Suprapubic skin (tissue), 4 donors: ENCODE data around the gene CTNNA2. TPM values are rescaled to one million over a fixed set of nuclear protein-coding genes. Genes with fewer than 3 reads are reported as not detected.

Source experiments
- DNase-seq, 2 donors: peaks; one replicate each; pipeline ENCODE4 v3.0.0-alpha.2; 2019; ENCODE audit warnings: low spot score in 2 of 2
- H3K27ac ChIP-seq: fragments of 200-600 bp; sonication (generic); one replicate; pipeline ENCODE4 v1.5.1; 2019
- H3K27me3 ChIP-seq: fragments of 200-600 bp; sonication (generic); one replicate; pipeline ENCODE4 v1.5.1; 2019
- H3K36me3 ChIP-seq: fragments of 200-600 bp; sonication (generic); one replicate; pipeline ENCODE4 v1.5.1; 2019
- H3K4me1 ChIP-seq: fragments of 200-600 bp; sonication (generic); one replicate; pipeline ENCODE4 v1.5.1; 2019
- H3K4me3 ChIP-seq: fragments of 200-600 bp; sonication (generic); one replicate; pipeline ENCODE4 v1.5.1; 2019; ENCODE audit warnings: mild to moderate bottlenecking
- H3K9me3 ChIP-seq: fragments of 200-600 bp; sonication (generic); one replicate; pipeline ENCODE4 v1.5.1; 2019
- EP300 ChIP-seq: sonication (generic); formaldehyde crosslinking; IDR thresholded peaks from one replicate; pipeline ENCODE4 v1.6.1; 2017; ENCODE audit warnings: antibody characterized with exemption
- POLR2A ChIP-seq, 2 donors: fragments of 450-650 bp; IDR thresholded peaks; one replicate each; pipeline ENCODE4 v1.6.1; 2017; ENCODE audit warnings: antibody characterized with exemption in 2 of 2, mild to moderate bottlenecking in 2 of 2, moderate library complexity in 2 of 2
- POLR2AphosphoS5 ChIP-seq, 3 donors: sonication (generic); formaldehyde crosslinking; IDR thresholded peaks; one replicate each; pipeline ENCODE4 v1.6.1; 2017; ENCODE audit warnings: antibody characterized with exemption in 3 of 3
- WGBS: methylation state at CpG from one replicate; pipeline ENCODE4 v1.1.5; 2018; 5-methylcytosine and 5-hydroxymethylcytosine counted together
- total RNA-seq, 4 donors: library from RNA; depleted of rRNA; stranded (reverse); fragments of >200 nt; gene quantifications; one replicate each; pipeline ENCODE4 v1.1.0, GENCODE V29; 2016
- TF ChIP-seq, protein P1 (sequence below), 2 donors: fragments of 200-600 bp in 1 of 2; fragments of 450-650 bp in 1 of 2; sonication (generic) in 1 of 2; IDR thresholded peaks; one replicate each; pipeline ENCODE4 v1.5.1; 2016 to 2019; ENCODE audit warnings: antibody characterized with exemption in 2 of 2, mild to moderate bottlenecking in 1 of 2, moderate library complexity in 1 of 2

CTNNA2 gene
- total RNA-seq, 4 donors from 2014 or later: 0.15 to 0.21 TPM; not detected in 2

DNA sequence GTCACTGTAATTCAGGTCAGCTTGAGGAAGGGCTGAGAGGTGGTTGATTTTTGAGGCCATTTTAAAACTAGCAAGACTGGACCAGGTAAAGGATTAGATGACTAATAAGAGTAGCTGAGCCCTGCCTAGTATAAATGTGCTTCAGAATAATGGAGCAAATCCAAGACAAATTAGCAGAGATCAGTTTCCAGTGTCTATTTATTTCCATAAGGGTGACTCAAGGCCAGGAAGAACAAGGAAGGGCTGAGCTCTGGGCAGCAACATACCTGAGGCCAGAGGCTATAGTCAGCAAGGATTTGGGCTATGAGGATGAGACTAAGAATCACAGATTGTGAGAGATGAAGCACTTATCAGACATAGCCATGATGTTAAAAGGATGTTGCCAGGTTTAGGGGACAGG is 1130.7 kb downstream of the CTNNA2 start:
- Histone ChIP-seq H3K27ac (no peak overlapping the region), H3K9me3 (no peaks in the 10 kb centered on the region), H3K4me1 (no peaks in the 10 kb centered on the region), H3K4me3 (no peak overlapping the region), H3K36me3 (no peaks in the 10 kb centered on the region), H3K27me3 (no peaks in the 10 kb centered on the region)
- TF ChIP-seq, protein P1, sequence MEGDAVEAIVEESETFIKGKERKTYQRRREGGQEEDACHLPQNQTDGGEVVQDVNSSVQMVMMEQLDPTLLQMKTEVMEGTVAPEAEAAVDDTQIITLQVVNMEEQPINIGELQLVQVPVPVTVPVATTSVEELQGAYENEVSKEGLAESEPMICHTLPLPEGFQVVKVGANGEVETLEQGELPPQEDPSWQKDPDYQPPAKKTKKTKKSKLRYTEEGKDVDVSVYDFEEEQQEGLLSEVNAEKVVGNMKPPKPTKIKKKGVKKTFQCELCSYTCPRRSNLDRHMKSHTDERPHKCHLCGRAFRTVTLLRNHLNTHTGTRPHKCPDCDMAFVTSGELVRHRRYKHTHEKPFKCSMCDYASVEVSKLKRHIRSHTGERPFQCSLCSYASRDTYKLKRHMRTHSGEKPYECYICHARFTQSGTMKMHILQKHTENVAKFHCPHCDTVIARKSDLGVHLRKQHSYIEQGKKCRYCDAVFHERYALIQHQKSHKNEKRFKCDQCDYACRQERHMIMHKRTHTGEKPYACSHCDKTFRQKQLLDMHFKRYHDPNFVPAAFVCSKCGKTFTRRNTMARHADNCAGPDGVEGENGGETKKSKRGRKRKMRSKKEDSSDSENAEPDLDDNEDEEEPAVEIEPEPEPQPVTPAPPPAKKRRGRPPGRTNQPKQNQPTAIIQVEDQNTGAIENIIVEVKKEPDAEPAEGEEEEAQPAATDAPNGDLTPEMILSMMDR (IDR thresholded peaks at IDR 0.05): no peak
- no peak for TF ChIP-seq POLR2AphosphoS5 (IDR thresholded peaks at IDR 0.05)
- TF ChIP-seq POLR2A (IDR thresholded peaks at IDR 0.05): no peak
- no peak for TF ChIP-seq EP300
- DNase-seq: no peak

DNA sequence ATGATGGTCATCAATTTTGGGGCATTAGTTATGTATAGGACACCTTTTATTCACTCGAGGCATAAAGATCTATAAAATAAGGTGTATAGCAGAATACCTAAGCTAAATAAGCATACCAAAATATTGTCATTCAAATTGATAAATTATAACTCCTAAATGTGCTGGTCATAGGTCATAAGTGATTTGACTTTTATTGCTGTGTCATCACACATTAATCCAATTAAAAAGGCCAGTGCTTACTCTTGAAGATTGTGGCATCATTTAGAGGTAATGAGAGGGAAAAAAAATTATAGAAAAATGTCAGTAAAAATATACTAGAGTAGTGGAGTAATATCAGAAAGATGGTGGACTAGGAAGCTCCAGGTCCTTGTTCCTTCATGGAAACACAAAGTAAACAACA is 1138.6 kb downstream of the CTNNA2 start:
- Histone ChIP-seq H3K27ac (no peak overlapping the region), H3K4me1 (no peaks in the 10 kb centered on the region), H3K4me3 (no peak overlapping the region), H3K27me3 (no peaks in the 10 kb centered on the region), H3K9me3 (peaks cover 17% of the 10 kb centered on the region), H3K36me3 (no peaks in the 10 kb centered on the region)
- TF ChIP-seq, protein P1 (IDR thresholded peaks at IDR 0.05): no peak
- TF ChIP-seq POLR2A (IDR thresholded peaks at IDR 0.05): no peak
- TF ChIP-seq POLR2AphosphoS5 (IDR thresholded peaks at IDR 0.05): no peak
- TF ChIP-seq EP300: no peak
- no peak for DNase-seq
- 84% methylated on average over 1 of the region's 1 CpG for WGBS

DNA sequence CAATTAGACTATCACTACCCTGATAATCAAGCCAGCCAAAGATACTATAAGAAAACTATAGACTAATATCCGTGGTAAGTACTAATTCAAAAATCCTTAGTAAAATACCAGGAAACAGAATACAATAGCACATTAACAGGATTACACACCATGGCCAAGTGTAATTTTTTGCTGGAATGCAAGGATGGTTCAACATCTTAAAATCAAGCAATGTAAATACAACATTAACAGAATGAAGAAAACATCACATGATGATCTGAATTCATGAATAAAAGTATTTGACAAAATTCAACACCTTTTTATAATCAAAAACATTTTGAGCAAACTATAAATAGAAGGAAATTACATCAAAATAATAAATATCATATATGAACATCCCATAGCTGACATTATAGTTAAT is 1142.4 kb downstream of the CTNNA2 start:
- no peaks in the 10 kb centered on the region for H3K36me3 ChIP-seq
- DNase-seq: no peak
- no peak overlapping the region for H3K27ac ChIP-seq
- H3K4me1 ChIP-seq: no peaks in the 10 kb centered on the region
- H3K9me3 ChIP-seq: peaks cover 23% of the 10 kb centered on the region
- TF ChIP-seq EP300 (no peak), POLR2AphosphoS5 (IDR thresholded peaks at IDR 0.05) (no peak), POLR2A (IDR thresholded peaks at IDR 0.05) (no peak)
- TF ChIP-seq, protein P1 (IDR thresholded peaks at IDR 0.05): no peak
- H3K4me3 ChIP-seq: no peak overlapping the region
- 85% methylated on average over 1 of the region's 1 CpG for WGBS
- no peaks in the 10 kb centered on the region for H3K27me3 ChIP-seq

DNA sequence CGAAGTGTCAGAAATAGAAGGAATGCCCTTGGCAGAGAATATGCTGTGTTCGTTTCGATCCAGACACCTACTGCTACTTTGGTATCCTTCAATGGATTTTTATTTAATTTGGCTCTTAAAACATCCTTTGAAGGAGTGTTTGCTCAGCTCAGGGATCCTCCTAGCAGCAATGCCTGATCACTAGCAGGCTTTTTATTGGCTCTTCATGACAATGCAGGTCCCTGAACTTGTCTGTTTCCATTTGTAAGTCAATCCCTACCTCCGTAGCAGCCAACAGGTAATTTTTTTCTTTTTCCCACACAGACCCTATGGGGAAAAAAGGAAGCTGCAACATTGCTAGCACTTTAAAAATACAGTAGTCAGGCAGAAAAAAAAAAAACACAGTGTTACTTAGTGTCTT is 1157.9 kb downstream of the CTNNA2 start:
- no peaks in the 10 kb centered on the region for H3K4me1 ChIP-seq
- no peaks in the 10 kb centered on the region for H3K27me3 ChIP-seq
- 39% methylated on average over 4 of the region's 4 CpGs for WGBS
- no peaks in the 10 kb centered on the region for H3K9me3 ChIP-seq
- no peak overlapping the region for H3K4me3 ChIP-seq
- H3K27ac ChIP-seq: no peak overlapping the region
- no peaks in the 10 kb centered on the region for H3K36me3 ChIP-seq
- TF ChIP-seq POLR2A (IDR thresholded peaks at IDR 0.05) (no peak), EP300 (no peak)
- DNase-seq: no peak

DNA sequence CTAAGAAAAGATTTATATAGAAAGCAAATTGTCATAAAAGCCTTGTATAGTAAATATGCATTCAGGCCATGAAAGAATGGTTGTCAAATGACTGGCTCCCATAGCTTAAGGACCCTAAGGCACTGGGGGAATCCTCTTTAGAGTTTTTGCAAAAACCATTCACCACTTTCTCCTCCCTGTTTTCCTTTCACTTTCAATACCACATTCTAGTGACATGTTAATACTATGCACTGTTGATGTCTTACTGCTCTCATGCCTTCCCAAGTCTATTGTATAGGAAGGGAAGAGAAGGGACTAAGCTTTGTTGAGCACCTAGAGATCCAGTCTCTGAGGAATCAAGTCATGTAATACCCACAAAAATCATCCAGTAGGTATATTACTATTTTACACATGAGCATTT is 1174.7 kb downstream of the CTNNA2 start:
- Histone ChIP-seq H3K27me3 (no peaks in the 10 kb centered on the region), H3K27ac (no peak overlapping the region), H3K36me3 (no peaks in the 10 kb centered on the region), H3K4me3 (no peak overlapping the region), H3K9me3 (no peaks in the 10 kb centered on the region), H3K4me1 (no peaks in the 10 kb centered on the region)
- DNase-seq: no peak
- TF ChIP-seq POLR2AphosphoS5 (IDR thresholded peaks at IDR 0.05) (no peak), POLR2A (IDR thresholded peaks at IDR 0.05) (no peak), EP300 (no peak)
- TF ChIP-seq, protein P1 (IDR thresholded peaks at IDR 0.05): no peak

DNA sequence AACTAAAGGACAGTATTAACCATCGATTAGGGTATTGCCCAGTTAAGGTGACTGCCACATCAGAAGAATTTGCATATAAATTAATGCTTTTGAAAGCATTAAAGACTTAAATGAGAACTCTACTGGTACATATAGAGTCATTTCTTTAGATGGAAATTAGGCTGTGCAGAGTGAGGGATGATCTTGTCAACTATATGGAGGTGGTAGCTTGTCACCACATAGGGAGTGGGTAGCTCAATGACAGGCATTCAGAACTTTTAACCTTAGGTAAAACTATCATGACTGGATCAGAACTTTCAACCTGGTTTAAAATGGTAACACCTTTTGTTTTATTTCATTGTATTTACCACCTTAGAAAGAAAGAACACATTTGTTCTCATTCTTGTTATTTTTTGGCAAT is 1176.3 kb downstream of the CTNNA2 start:
- H3K27ac ChIP-seq: no peak overlapping the region

More for the DNA sequence above, 1176.3 kb downstream of the CTNNA2 start:
- Histone ChIP-seq H3K27me3 (no peaks in the 10 kb centered on the region), H3K36me3 (no peaks in the 10 kb centered on the region), H3K4me1 (no peaks in the 10 kb centered on the region), H3K4me3 (no peak overlapping the region), H3K9me3 (peaks cover 4% of the 10 kb centered on the region)
- TF ChIP-seq POLR2A (IDR thresholded peaks at IDR 0.05) (no peak), POLR2AphosphoS5 (IDR thresholded peaks at IDR 0.05) (no peak), EP300 (no peak)
- TF ChIP-seq, protein P1 (IDR thresholded peaks at IDR 0.05): no peak
- DNase-seq: no peak
- WGBS: 72% methylated on average over 1 of the region's 1 CpG
